Effector memory CD4-positive, alpha-beta T cell (primary cell): ENCODE measurements around the gene MICU1.

Experiments
- DNase-seq, 3 donors: peaks; one replicate each; pipeline ENCODE4 v3.0.0-alpha.2; 2020
- H3K27ac ChIP-seq: 2 replicates; pipeline ENCODE4 v1.7.0; 2013; ENCODE audit warnings: mild to moderate bottlenecking, low read length, moderate library complexity; ENCODE audit not compliant: insufficient read depth, poor library complexity, severe bottlenecking
- H3K27me3 ChIP-seq: replicated peaks from 2 replicates; pipeline ENCODE4 v1.7.0; 2013; ENCODE audit warnings: mild to moderate bottlenecking, low read length; ENCODE audit not compliant: insufficient read depth, control insufficient read depth, poor library complexity, severe bottlenecking
- H3K36me3 ChIP-seq: 2 replicates; pipeline ENCODE4 v1.7.0; 2013; ENCODE audit warnings: mild to moderate bottlenecking, low read length, moderate library complexity; ENCODE audit not compliant: control insufficient read depth, insufficient read depth
- H3K4me1 ChIP-seq: 2 replicates; pipeline ENCODE4 v1.7.0; 2013; ENCODE audit warnings: low read length, mild to moderate bottlenecking; ENCODE audit not compliant: control insufficient read depth, insufficient read depth, poor library complexity, severe bottlenecking
- H3K4me3 ChIP-seq: 2 replicates; pipeline ENCODE4 v1.7.0; 2013; ENCODE audit warnings: low read length, low read depth, mild to moderate bottlenecking; ENCODE audit not compliant: insufficient read depth, poor library complexity, severe bottlenecking
- H3K9me3 ChIP-seq: 2 replicates; pipeline ENCODE4 v1.7.0; 2013; ENCODE audit warnings: mild to moderate bottlenecking, low read length, moderate library complexity; ENCODE audit not compliant: control insufficient read depth

The MICU1 gene

DNA sequence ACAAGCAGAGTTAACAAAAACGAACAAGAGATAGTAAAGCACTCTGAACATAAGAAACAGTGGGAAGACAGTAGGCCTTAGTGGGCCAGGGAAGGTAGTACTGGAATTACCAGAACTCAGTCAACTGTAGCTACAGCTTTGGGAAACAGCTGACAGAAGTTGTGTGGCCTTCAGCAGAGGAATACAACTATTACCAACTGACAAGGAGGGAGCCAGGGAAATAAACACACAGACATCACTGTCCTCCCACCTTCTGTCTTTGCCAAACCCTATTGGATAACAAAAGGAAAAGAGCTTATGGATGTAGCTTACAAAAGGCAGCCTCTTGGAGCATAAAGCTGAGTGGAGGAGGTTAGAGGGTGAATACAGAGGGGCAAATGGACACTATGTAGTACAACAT, 15.4 kb downstream of the MICU1 start:
- Histone ChIP-seq H3K36me3 (no peaks in the 10 kb centered on the region), H3K4me3 (no peak overlapping the region), H3K4me1 (no peaks in the 10 kb centered on the region), H3K9me3 (no peaks in the 10 kb centered on the region), H3K27me3 (no peaks in the 10 kb centered on the region), H3K27ac (no peak overlapping the region)
- DNase-seq: no peak

GRCh38 chr10:72605122-72605521, 20.8 kb downstream of the MICU1 start:
- H3K4me1 ChIP-seq: no peaks in the 10 kb centered on the region
- no peak overlapping the region for H3K4me3 ChIP-seq
- H3K9me3 ChIP-seq: no peaks in the 10 kb centered on the region
- DNase-seq: no peak
- H3K36me3 ChIP-seq: no peaks in the 10 kb centered on the region
- H3K27me3 ChIP-seq: no peaks in the 10 kb centered on the region
- no peak overlapping the region for H3K27ac ChIP-seq

DNA sequence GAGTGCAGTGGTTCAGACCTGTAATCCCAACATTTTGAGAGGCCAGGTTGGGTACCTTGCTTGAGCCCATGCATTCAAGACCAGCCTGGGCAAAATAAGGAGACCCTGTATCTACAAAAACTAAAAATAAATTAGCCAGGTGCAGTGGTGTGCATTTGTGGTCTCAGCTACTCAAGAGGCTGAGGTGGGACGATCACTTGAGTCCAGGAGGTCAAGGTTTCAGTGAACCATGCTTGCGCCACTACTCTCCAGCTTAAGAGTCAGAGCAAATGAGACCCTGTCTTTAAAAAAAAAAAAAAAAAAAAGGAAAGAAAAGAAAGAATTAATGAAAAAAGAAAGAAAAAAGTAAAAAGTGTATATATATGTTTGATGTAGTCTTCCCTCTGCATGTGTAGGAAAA, 24.7 kb downstream of the MICU1 start:
- Histone ChIP-seq H3K4me1 (no peaks in the 10 kb centered on the region), H3K27ac (no peak overlapping the region), H3K36me3 (no peaks in the 10 kb centered on the region), H3K27me3 (no peaks in the 10 kb centered on the region), H3K9me3 (no peaks in the 10 kb centered on the region), H3K4me3 (no peak overlapping the region)
- DNase-seq: no peak

- Histone ChIP-seq H3K27ac (no peak overlapping the region), H3K27me3 (no peaks in the 10 kb centered on the region), H3K36me3 (no peaks in the 10 kb centered on the region), H3K4me1 (no peaks in the 10 kb centered on the region), H3K4me3 (no peak overlapping the region), H3K9me3 (no peaks in the 10 kb centered on the region)
- no peak for DNase-seq
These were observed 26.8 kb downstream of the MICU1 start for GRCh38 chr10:72598769-72599701.

DNA sequence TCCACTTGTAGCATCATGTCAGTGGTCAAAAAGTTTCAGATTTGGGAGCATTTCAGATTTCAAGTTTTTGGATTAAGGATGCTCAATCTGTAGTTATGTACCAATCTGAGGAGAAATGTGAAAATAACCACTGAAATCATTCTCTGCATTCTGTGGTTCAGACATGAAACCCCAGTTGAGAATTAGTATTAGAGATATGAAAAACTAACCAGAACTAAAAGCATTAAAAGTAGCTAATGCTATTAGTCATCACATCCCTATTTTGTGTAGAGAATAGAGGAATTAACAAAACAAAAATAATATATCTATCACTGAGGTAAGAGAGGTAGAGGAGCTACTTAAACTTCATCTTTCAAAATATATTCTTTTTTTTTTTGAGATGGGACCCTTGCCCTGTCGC, 28.0 kb downstream of the MICU1 start:
- Histone ChIP-seq H3K4me1 (no peaks in the 10 kb centered on the region), H3K36me3 (no peaks in the 10 kb centered on the region), H3K27ac (no peak overlapping the region), H3K9me3 (no peaks in the 10 kb centered on the region), H3K4me3 (no peak overlapping the region), H3K27me3 (no peaks in the 10 kb centered on the region)
- DNase-seq: no peak

DNA sequence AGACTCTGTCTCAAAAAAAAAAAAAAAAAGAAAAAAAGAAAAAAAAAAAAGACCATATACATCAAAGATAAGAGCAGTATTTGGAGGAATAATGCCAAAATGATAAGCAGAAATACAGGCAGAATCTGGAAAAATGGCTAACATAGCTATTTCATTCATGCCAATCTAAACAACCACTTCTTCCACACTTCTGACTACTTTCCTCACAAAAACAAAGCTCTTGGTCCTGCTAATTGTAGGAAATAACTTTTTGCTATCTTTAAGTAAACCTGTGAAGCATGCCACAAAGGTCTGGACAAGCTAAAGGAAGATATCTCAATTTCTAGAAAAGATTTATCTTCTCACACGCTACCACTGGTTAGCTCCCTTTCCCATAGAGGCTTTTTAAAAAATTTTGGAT, 30.4 kb downstream of the MICU1 start:
- H3K27ac ChIP-seq: no peak overlapping the region
- no peaks in the 10 kb centered on the region for H3K27me3 ChIP-seq
- no peak overlapping the region for H3K4me3 ChIP-seq
- H3K4me1 ChIP-seq: no peaks in the 10 kb centered on the region
- H3K9me3 ChIP-seq: no peaks in the 10 kb centered on the region
- no peaks in the 10 kb centered on the region for H3K36me3 ChIP-seq
- DNase-seq: no peak

DNA sequence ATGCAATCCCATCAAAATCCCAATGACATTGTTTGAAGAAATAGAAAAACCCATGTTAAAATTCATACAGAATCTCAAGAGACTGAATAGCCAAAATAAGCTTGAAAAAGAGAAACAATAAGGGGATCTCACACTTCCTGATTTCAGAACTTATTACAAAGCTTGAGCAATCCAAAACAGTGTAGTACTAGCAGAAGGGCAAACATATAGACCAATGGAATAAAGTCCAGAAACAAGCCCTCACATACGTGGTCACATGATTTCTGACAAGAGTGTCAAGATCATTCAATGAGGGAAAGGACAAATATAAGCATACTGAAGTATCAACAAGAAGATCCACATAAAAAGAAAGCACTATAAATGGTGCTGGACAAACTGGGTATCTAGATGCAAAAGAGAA, 31.9 kb downstream of the MICU1 start:
- DNase-seq: no peak
- Histone ChIP-seq H3K9me3 (no peaks in the 10 kb centered on the region), H3K4me1 (no peaks in the 10 kb centered on the region), H3K36me3 (no peaks in the 10 kb centered on the region), H3K27ac (no peak overlapping the region), H3K4me3 (no peak overlapping the region), H3K27me3 (no peaks in the 10 kb centered on the region)

GRCh38 chr10:72588266-72588665, 37.6 kb downstream of the MICU1 start:
- DNase-seq: no peak

DNA sequence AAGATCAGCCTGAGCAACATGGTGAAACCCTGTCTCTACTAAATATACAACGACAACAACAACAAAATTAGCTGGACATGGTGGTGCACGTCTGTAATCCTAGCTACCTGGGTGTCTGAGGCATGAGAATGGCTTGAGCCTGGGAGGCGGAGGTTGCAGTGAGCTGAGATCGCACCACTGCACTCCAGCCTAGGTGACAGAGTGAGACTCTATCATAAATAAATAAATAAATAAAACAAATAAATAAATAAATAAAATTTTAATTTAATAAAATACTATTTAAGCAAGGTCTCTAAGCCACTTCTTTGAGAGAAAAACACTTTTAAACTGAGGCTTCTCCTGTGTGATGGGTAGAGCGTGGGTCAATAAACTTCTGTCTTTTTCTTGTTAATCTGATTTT, 38.3 kb downstream of the MICU1 start:
- no peaks in the 10 kb centered on the region for H3K9me3 ChIP-seq
- no peaks in the 10 kb centered on the region for H3K4me1 ChIP-seq
- no peak overlapping the region for H3K27ac ChIP-seq
- H3K4me3 ChIP-seq: no peak overlapping the region
- no peak for DNase-seq
- H3K27me3 ChIP-seq: no peaks in the 10 kb centered on the region
- H3K36me3 ChIP-seq: no peaks in the 10 kb centered on the region

More at GRCh38 chr10:72588266-72588665, 37.6 kb downstream of the MICU1 start:
- no peaks in the 10 kb centered on the region for H3K36me3 ChIP-seq
- H3K9me3 ChIP-seq: no peaks in the 10 kb centered on the region
- H3K4me3 ChIP-seq: no peak overlapping the region
- H3K27ac ChIP-seq: no peak overlapping the region
- H3K27me3 ChIP-seq: no peaks in the 10 kb centered on the region
- H3K4me1 ChIP-seq: no peaks in the 10 kb centered on the region

GRCh38 chr10:72574636-72575035, 51.2 kb downstream of the MICU1 start:
- no peak overlapping the region for H3K4me3 ChIP-seq
- H3K4me1 ChIP-seq: no peaks in the 10 kb centered on the region
- DNase-seq: no peak
- no peaks in the 10 kb centered on the region for H3K9me3 ChIP-seq
- no peaks in the 10 kb centered on the region for H3K36me3 ChIP-seq
- H3K27ac ChIP-seq: no peak overlapping the region
- no peaks in the 10 kb centered on the region for H3K27me3 ChIP-seq
